HEK293T (cell line): Measurements from ENCODE around the gene BMPER.

Experiments
- ARNT ChIP-seq: fragments of 450-650 bp; IDR thresholded peaks from 2 replicates; pipeline ENCODE4 v1.6.1; 2017; ENCODE audit warnings: mild to moderate bottlenecking
- BHLHE40 ChIP-seq: fragments of 450-650 bp; IDR thresholded peaks from 2 replicates; pipeline ENCODE4 v1.6.1; 2016; ENCODE audit warnings: mild to moderate bottlenecking, moderate library complexity, borderline replicate concordance
- ELF4 ChIP-seq: fragments of 450-650 bp; IDR thresholded peaks from 2 replicates; pipeline ENCODE4 v1.6.1; 2017; ENCODE audit warnings: antibody characterized with exemption
- FOXA1 ChIP-seq: fragments of 450-650 bp; IDR thresholded peaks from 2 replicates; pipeline ENCODE4 v1.6.1; 2016; ENCODE audit warnings: mild to moderate bottlenecking
- FOXK2 ChIP-seq: fragments of 450-650 bp; IDR thresholded peaks from 2 replicates; pipeline ENCODE4 v1.6.1; 2016; ENCODE audit warnings: mild to moderate bottlenecking
- L3MBTL2 ChIP-seq: fragments of 450-650 bp; conservative IDR thresholded peaks from 2 replicates; pipeline ENCODE4 v1.6.1; 2016; ENCODE audit warnings: mild to moderate bottlenecking
- NFRKB ChIP-seq: fragments of 450-650 bp; IDR thresholded peaks from 2 replicates; pipeline ENCODE4 v1.6.1; 2016; ENCODE audit warnings: mild to moderate bottlenecking, moderate library complexity
- SP1 ChIP-seq: fragments of 450-650 bp; IDR thresholded peaks from 2 replicates; pipeline ENCODE4 v1.6.1; 2017
- SUZ12 ChIP-seq: fragments of 450-650 bp; IDR thresholded peaks from 2 replicates; pipeline ENCODE4 v1.6.1; 2016; ENCODE audit warnings: mild to moderate bottlenecking
- TARDBP ChIP-seq: fragments of 450-650 bp; IDR thresholded peaks from 2 replicates; pipeline ENCODE4 v1.6.1; 2016
- TF ChIP-seq, protein P1 (sequence below): fragments of 450-650 bp; IDR thresholded peaks from 2 replicates; pipeline ENCODE4 v1.6.1; 2016

DNA sequence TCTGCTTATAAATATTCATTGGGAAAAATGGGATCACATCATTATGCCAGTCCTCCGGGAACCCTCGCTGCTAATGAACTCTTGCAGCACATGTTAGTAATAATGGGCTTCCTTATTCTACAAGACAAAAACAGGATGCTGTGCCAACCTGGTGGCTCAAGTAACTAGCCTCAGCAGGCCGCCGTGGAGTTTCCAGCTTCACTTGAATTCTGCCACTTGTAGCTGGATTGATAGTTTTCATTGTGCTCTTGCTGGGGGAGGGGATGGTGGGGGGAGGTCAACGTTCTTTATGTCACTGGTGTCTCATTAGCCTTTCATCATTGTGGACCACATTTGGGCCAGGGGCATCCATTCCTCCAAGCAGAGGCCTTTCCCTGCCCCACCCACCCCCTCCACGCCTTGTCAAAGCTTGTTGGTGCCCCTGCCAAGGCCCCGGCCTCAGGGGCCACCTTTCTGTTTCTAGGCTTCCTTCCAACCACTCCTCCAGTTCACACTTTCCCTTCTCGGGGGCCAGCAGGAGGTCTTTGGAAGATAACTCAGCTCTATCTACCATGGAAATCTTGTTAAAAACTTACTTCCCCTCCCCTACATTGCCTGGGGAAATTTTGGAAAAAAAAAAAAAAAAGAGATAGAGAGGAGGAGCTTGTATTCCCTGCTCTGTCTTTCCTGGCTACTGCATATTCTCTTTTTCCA lies 153.9 kb downstream of the BMPER start:
- TF ChIP-seq SP1: no peak
- no peak for TF ChIP-seq ARNT
- no peak for TF ChIP-seq TARDBP
- no peak for TF ChIP-seq BHLHE40
- TF ChIP-seq NFRKB: no peak
- TF ChIP-seq SUZ12: no peak
- TF ChIP-seq ELF4: no peak
- TF ChIP-seq, protein P1, sequence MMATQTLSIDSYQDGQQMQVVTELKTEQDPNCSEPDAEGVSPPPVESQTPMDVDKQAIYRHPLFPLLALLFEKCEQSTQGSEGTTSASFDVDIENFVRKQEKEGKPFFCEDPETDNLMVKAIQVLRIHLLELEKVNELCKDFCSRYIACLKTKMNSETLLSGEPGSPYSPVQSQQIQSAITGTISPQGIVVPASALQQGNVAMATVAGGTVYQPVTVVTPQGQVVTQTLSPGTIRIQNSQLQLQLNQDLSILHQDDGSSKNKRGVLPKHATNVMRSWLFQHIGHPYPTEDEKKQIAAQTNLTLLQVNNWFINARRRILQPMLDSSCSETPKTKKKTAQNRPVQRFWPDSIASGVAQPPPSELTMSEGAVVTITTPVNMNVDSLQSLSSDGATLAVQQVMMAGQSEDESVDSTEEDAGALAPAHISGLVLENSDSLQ: no peak
- no peak for TF ChIP-seq FOXK2
- TF ChIP-seq FOXA1: no peak
- TF ChIP-seq L3MBTL2: no peak
